Measurements from ENCODE around the gene HMMR.
"Not testable (repeated sequence)": the region's sequence is repeated elsewhere in the genome, so short reads cannot be mapped to it uniquely, and the experiment has no call there.

HMMR gene

DNA sequence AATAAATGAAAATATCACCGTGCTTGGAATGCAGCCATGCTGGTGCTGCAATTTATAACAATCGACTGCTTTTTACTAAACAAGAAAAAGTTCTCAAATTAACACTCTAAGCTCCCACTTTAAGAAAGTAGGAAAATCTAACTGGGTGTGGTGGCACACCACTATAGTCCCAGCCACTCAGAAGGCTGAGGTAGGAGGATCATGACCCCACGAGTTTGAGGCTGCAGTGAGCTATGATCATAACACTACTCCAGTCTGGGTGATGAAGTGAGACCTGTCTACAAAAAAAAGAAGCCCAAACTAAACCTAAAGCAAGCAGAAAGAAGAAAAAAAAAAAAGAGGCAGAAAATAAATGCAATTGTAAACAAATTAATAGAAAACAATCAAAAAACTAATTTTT is 12.6 kb upstream of the HMMR start:
- no peak for TF ChIP-seq ZFX (IDR thresholded peaks at IDR 0.05; ENCODE audit: borderline replicate concordance)
- TF ChIP-seq, protein P1, sequence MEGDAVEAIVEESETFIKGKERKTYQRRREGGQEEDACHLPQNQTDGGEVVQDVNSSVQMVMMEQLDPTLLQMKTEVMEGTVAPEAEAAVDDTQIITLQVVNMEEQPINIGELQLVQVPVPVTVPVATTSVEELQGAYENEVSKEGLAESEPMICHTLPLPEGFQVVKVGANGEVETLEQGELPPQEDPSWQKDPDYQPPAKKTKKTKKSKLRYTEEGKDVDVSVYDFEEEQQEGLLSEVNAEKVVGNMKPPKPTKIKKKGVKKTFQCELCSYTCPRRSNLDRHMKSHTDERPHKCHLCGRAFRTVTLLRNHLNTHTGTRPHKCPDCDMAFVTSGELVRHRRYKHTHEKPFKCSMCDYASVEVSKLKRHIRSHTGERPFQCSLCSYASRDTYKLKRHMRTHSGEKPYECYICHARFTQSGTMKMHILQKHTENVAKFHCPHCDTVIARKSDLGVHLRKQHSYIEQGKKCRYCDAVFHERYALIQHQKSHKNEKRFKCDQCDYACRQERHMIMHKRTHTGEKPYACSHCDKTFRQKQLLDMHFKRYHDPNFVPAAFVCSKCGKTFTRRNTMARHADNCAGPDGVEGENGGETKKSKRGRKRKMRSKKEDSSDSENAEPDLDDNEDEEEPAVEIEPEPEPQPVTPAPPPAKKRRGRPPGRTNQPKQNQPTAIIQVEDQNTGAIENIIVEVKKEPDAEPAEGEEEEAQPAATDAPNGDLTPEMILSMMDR (IDR thresholded peaks at IDR 0.05): no peak
- H3K27ac ChIP-seq: no peak overlapping the region

DNA sequence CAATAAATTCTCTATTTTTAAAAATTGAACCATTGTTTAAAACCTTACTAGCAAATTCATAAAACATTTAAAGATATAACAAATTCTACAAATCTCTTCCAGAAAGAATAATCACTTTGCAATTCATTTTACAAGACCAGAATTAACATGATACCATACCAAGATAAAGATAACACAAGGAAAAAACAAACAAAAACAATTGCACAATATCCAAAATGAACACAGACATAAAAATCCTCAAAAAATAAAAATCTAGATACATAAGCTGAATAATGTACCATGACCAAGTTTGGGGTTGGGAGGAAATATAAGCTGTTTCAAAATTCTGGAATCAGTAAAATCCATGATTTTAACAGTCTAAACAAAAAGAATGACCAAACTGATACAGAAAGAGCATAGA is 11.9 kb upstream of the HMMR start:
- H3K27ac ChIP-seq: no peak overlapping the region
- TF ChIP-seq ZFX (IDR thresholded peaks at IDR 0.05; ENCODE audit: borderline replicate concordance): no peak
- TF ChIP-seq, protein P1 (IDR thresholded peaks at IDR 0.05): no peak

- TF ChIP-seq, protein P1 (IDR thresholded peaks at IDR 0.05): no peak
- TF ChIP-seq ZFX (IDR thresholded peaks at IDR 0.05; ENCODE audit: borderline replicate concordance): no peak
- H3K27ac ChIP-seq: no peak overlapping the region
Observed at GRCh38 chr5:163451489-163451888, 8.9 kb upstream of the HMMR start.

DNA sequence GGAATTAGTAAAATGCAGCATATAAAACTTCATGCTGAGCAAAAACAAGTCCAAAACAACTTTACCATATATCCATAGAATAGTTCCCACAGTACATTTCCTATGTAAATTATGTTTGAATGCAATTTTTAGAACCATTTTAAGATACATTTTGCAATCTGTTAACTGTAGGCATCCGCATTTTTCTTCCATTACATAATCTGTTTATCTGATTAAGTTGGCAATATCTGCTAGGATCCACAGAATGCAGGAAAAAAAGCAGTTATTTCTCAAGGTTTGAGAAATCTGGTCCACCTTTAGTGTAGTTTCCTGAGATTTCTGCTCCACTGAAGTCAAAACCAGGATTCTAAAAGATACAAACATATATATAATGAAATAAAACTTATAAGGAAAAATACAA is 6.7 kb upstream of the HMMR start:
- no peak for TF ChIP-seq ZFX (IDR thresholded peaks at IDR 0.05; ENCODE audit: borderline replicate concordance)
- TF ChIP-seq, protein P1 (IDR thresholded peaks at IDR 0.05): no peak
- H3K27ac ChIP-seq: no peak overlapping the region

DNA sequence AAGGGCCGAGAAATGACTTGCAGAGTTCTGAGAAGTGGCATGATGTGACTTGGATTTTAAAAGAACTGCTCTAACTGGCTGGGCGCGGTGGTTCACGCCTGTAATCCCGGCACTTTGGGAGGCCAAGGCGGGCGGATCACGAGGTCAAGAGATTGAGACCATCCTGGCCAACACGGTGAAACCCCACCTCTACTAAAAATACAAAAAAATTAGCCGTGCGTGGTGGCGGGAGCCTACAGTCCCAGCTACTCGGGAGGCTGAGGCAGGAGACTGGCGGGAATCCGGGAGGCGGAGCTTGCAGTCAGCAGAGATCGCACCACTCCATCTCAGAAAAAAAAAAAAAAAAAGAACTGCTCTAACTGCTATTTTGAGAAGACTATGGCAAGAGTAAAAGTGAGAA is 5.0 kb upstream of the HMMR start:
- H3K27ac ChIP-seq: not testable (repeated sequence)

GRCh38 chr5:163456029-163456589 is 4.3 kb upstream of the HMMR start:
- TF ChIP-seq, protein P1 (IDR thresholded peaks at IDR 0.05): no peak
- TF ChIP-seq ZFX (IDR thresholded peaks at IDR 0.05; ENCODE audit: borderline replicate concordance): no peak
- no peak overlapping the region for H3K27ac ChIP-seq

DNA sequence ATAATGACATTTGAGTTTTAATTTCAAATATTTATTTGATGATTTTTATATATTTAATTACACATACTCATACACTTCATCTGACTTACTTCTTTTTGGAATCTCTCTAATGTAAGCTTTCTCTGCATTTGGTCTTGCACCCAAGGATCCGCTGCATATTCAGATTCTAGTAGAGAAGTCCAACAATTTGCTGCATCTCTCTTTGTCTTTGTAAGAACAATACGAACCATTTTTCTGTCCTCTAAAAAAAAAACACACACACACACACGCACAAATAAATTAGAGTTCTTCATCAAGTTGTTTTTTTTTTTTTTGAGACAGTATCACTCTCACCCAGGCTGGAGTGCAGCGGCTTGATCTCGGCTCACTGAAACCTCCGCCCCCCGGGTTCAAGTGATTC is 3.6 kb upstream of the HMMR start:
- no peak overlapping the region for H3K27ac ChIP-seq

More for the DNA sequence above, 3.6 kb upstream of the HMMR start:
- TF ChIP-seq ZFX (IDR thresholded peaks at IDR 0.05; ENCODE audit: borderline replicate concordance): no peak
- TF ChIP-seq, protein P1 (IDR thresholded peaks at IDR 0.05): no peak

All from 22Rv1 (cell line).